OCI-LY1 (cell line): ENCODE measurements around the gene RBBP4.

ENCODE experiments used
- H2AFZ ChIP-seq: fragments of 200-600 bp; sonication (generic), shearing (Covaris generic); 2 replicates; pipeline ENCODE4 v1.6.0; 2014; ENCODE audit warnings: antibody characterized with exemption, mild to moderate bottlenecking, low read length
- H3F3A ChIP-seq: fragments of 200-600 bp; sonication (generic), shearing (Covaris generic); 2 replicates; pipeline ENCODE4 v1.6.0; 2014; ENCODE audit warnings: mild to moderate bottlenecking, antibody characterized with exemption, low read length, moderate library complexity; ENCODE audit not compliant: insufficient read depth
- H3K27ac ChIP-seq: fragments of 200-600 bp; sonication (generic); 2 replicates; pipeline ENCODE4 v1.5.1; 2014; ENCODE audit warnings: low read length, mixed run types, mild to moderate bottlenecking, low read depth; ENCODE audit not compliant: poor library complexity, severe bottlenecking
- H3K27me3 ChIP-seq: fragments of 200-600 bp; sonication (generic); 2 replicates; pipeline ENCODE4 v1.6.0; 2014; ENCODE audit warnings: antibody characterized with exemption, mild to moderate bottlenecking, low read length, moderate library complexity; ENCODE audit not compliant: insufficient read depth
- H3K36me3 ChIP-seq: fragments of 200-600 bp; sonication (generic); 2 replicates; pipeline ENCODE4 v1.6.1; 2014; ENCODE audit warnings: mild to moderate bottlenecking, antibody characterized with exemption, low read length, moderate library complexity, mixed read lengths; ENCODE audit not compliant: insufficient read depth
- H3K4me1 ChIP-seq: fragments of 200-600 bp; sonication (generic); 2 replicates; pipeline ENCODE4 v1.5.1; 2014; ENCODE audit warnings: mild to moderate bottlenecking, low read length, moderate library complexity; ENCODE audit not compliant: insufficient read depth, severe bottlenecking
- H3K4me2 ChIP-seq: fragments of 200-600 bp; sonication (generic), shearing (Covaris generic); 2 replicates; pipeline ENCODE4 v1.6.1; 2014; ENCODE audit warnings: low read length
- H3K4me3 ChIP-seq: fragments of 200-600 bp; sonication (generic); 2 replicates; pipeline ENCODE4 v1.5.1; 2014; ENCODE audit warnings: low read length, low read depth, mild to moderate bottlenecking, mixed read lengths; ENCODE audit not compliant: poor library complexity, severe bottlenecking
- H3K79me2 ChIP-seq: fragments of 200-600 bp; shearing (Covaris generic); 2 replicates; pipeline ENCODE4 v1.6.1; 2016; ENCODE audit warnings: mixed run types, low read length, mixed read lengths; ENCODE audit not compliant: insufficient read depth
- H3K9ac ChIP-seq: fragments of 200-600 bp; sonication (generic), shearing (Covaris generic); 2 replicates; pipeline ENCODE4 v1.6.1; 2014; ENCODE audit warnings: mild to moderate bottlenecking, low read length, mixed read lengths
- H3K9me2 ChIP-seq: fragments of 200-600 bp; sonication (generic), shearing (Covaris generic); 2 replicates; pipeline ENCODE4 v1.6.1; 2014; ENCODE audit warnings: low read depth, mild to moderate bottlenecking, low read length, mixed read lengths
- H3K9me3 ChIP-seq: fragments of 200-600 bp; shearing (Covaris generic); 2 replicates; pipeline ENCODE4 v1.6.1; 2014; ENCODE audit warnings: low read length, mixed read lengths
- H4K20me1 ChIP-seq: fragments of 200-600 bp; sonication (generic), shearing (Covaris generic); 2 replicates; pipeline ENCODE4 v1.6.0; 2016; ENCODE audit warnings: mild to moderate bottlenecking, low read length; ENCODE audit not compliant: insufficient read depth
- CTCF ChIP-seq: fragments of 200-600 bp; sonication (generic), shearing (Covaris generic); IDR thresholded peaks from 2 replicates; pipeline ENCODE4 v1.5.1; 2017; ENCODE audit warnings: mild to moderate bottlenecking, antibody characterized with exemption, low read length, moderate library complexity, mixed read lengths
- EZH2 ChIP-seq: fragments of 200-600 bp; sonication (generic), shearing (Covaris generic); IDR thresholded peaks from 2 replicates; pipeline ENCODE4 v1.8.0; 2017; ENCODE audit warnings: borderline replicate concordance, mixed run types, mild to moderate bottlenecking, antibody characterized with exemption, low read length, moderate library complexity, mixed read lengths

RBBP4 gene

GRCh38 chr1:32729254-32730046, 78.4 kb downstream of the RBBP4 start:
- no peak overlapping the region for H3K4me3 ChIP-seq
- no peaks in the 10 kb centered on the region for H3K9me2 ChIP-seq
- H3K4me2 ChIP-seq: no peak overlapping the region
- H3K9me3 ChIP-seq: no peaks in the 10 kb centered on the region
- no peaks in the 10 kb centered on the region for H4K20me1 ChIP-seq
- peaks cover 4% of the 10 kb centered on the region; the same call in 1 of the 2 replicates for H3K27me3 ChIP-seq
- H3F3A ChIP-seq: no peaks in the 10 kb centered on the region
- H2AFZ ChIP-seq: no peak overlapping the region
- TF ChIP-seq EZH2: no peak
- no peak for TF ChIP-seq CTCF
- no peak overlapping the region for H3K27ac ChIP-seq
- no peaks in the 10 kb centered on the region for H3K79me2 ChIP-seq
- H3K4me1 ChIP-seq: no peaks in the 10 kb centered on the region
- H3K36me3 ChIP-seq: no peaks in the 10 kb centered on the region
- no peak overlapping the region for H3K9ac ChIP-seq

GRCh38 chr1:32733582-32734321, 82.7 kb downstream of the RBBP4 start:
- no peaks in the 10 kb centered on the region for H3F3A ChIP-seq
- H3K36me3 ChIP-seq: no peaks in the 10 kb centered on the region
- no peaks in the 10 kb centered on the region for H4K20me1 ChIP-seq
- peaks cover 4% of the 10 kb centered on the region; the same call in 1 of the 2 replicates for H3K27me3 ChIP-seq
- H3K9ac ChIP-seq: no peak overlapping the region
- H3K9me2 ChIP-seq: no peaks in the 10 kb centered on the region
- TF ChIP-seq CTCF: no peak
- no peak for TF ChIP-seq EZH2
- no peak overlapping the region for H2AFZ ChIP-seq
- no peak overlapping the region for H3K4me3 ChIP-seq
- H3K4me2 ChIP-seq: no peak overlapping the region
- H3K27ac ChIP-seq: no peak overlapping the region
- no peaks in the 10 kb centered on the region for H3K9me3 ChIP-seq
- no peaks in the 10 kb centered on the region for H3K4me1 ChIP-seq
- no peaks in the 10 kb centered on the region for H3K79me2 ChIP-seq
